Activated CD4-positive, CD25-positive, alpha-beta regulatory T cell treated with anti-CD3 and anti-CD28 coated beads, Interleukin-2, amount 50 U/mL, for 24 hours (primary cell): ENCODE measurements around the gene COL23A1.
"Not testable (repeated sequence)": the region's sequence is repeated elsewhere in the genome, so short reads cannot be mapped to it uniquely, and the experiment has no call there.

Experiments
- ATAC-seq, 2 donors: fragments of 150-1000 bp; cut with Tn5 transposase; one replicate each; pipeline ENCODE4 v1.10.0; 2021; ENCODE audit warnings: mild to moderate bottlenecking in 1 of 2, moderate library complexity in 1 of 2

COL23A1 gene

DNA sequence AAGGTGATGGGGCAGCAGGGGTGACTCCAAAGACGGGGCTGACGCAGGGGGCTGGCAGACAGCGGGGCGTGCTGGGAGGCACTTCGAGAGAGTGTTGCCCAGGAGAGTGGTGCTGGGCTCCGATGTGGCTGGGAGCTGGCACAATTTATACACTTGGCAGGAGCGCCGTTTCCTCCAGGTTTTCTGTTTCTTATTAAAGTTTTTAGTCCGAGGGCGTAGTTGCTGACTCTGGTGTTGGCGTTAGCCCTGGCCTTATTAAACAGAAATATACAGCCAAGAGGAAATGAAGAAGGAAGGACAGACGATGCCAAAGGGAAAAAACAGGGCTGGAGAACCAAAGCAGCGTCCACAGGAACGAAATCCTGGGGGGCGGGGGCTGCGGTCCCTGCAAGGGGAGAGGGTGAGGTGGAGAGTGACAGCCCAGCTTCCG lies 218.0 kb downstream of the COL23A1 start:
- no peak for ATAC-seq

DNA sequence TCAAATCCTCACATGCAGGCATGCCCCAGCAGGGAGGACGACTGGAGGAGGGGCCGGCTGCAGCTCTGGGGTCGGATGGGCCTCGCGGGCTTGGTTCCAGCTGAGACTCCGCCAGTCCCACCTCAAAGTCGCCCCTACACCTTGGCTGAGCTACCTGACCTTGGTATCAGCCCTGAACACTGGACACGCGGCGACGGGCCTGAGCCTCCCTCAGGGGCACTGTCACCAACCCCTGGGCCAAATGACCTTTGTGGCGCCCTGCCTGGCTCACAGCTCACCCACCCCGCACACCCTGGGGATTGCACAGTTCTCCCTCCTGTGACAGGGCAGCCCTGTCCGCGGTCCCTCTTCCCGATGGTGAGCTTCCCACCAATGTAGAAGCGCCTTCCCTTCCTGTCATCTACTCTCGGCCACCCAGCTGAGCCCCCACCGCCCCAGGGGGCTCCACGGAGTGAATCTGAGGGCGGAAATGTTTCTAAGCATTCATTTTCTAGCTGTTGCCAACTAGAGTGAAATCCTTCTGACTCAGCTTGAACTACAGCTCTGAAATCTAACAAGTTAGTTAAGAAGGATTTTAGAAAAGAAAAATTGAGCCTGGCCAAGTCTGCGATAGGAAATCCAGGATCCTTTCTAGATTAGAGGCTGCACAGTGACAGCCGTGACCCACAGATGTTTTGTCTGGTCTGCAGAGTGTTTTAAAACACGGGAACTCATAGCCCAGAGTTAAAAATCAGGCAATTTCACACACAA lies 218.7 kb downstream of the COL23A1 start:
- ATAC-seq = no peak

DNA sequence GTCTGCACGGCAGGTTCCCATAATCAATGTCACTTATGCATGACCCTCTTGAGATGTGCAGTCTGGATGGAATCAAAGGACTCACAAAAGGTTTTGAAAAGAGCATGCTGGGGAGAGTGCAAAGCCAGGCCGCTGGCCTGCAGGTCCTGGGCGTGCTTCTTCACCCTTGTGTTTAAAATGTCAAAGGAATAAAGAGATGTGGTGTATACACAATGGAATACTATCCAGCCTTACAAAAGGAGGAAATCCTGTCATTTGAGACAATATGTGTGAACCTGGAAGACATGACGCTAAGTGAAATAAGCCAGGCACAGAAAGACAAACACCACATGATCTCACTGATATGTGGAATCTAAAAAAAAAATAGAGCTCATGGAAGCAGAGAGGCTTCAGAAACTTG lies 220.1 kb downstream of the COL23A1 start:
- no peak for ATAC-seq

DNA sequence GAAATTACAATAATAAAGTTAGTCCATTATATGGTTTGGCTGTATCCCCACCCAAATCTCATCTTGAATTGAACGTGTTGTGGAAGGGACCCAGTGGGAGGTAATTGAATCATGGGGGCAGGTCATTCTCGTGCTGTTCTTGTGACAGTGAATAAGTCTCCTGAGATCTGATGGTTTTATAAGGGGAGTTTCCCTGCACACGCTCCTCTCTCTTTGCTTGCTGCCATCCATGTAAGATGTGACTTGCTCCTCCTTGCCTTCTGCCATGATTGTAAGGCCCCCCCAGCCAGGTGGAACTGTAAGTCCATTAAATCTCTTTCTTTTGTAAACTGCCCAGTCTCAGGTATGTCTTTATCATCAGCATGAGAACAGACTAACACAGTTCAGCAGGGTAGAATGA lies 220.7 kb downstream of the COL23A1 start:
- not testable (repeated sequence) for ATAC-seq

DNA sequence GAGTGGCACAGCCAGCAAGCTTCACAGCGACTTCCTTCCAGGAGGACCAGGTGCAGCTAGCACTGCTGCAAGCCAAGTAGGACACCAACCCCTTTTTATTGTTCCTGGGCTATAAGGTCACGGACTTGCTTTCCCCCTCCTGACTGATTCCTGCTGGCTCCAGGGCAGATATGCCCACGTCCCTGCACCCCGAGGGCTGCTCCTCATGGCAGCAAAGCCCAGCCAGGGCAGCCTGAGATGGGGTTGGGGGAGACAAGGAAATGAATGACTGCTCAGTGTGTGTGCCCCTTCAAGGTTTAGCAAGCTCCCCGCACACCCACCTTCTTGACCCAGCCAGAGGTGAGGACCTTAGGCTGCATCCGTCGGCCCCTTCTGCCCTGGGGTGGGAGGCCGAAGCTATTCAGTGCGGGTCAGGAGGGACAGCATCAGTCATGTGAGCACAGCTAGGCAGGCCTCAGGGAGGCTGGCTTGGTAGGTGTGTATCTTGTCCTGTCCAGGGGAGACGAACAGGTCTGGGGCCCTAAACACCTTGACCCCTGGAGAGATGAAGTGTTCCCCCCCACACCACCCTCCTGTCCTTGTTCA lies 221.4 kb downstream of the COL23A1 start:
- no peak for ATAC-seq

- no peak for ATAC-seq
These were observed 221.9 kb downstream of the COL23A1 start for GRCh38 chr5:178368274-178368673.

GRCh38 chr5:178367736-178368120 lies 222.5 kb downstream of the COL23A1 start:
- ATAC-seq = no peak

DNA sequence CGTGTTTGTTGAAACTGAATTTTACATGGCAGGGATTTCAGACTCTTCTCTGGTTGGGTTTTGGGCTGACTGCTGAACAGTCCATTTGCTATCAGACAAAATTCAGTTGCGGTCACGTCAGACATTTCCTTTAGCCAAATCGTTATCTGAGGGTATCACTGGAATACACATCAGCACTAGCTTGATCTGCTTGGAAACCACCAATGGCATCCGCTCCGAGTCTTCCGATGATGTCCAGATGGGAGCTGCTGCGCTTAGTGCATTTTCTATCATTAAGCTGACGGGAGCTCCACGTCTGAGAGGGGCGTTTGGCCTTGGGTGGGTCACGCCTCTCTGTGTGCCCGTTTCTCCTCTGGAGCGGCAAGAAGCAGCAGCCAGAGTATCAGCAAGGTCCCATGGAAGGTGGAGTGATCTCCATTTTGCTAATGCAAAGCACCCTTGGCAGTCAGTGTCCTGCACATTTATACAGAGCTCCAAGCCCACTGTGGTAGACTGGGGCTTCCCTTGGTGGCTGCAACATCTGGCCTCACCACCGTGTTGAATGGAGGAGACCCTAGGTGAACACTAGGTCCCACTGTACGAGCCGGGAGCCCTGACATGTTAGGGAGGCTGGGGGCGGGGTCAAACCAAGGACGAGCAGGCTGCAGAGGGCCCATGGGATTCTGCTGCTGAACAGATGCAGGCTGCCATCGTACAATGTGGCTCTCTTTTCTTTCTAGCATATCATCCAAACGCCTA lies 223.0 kb downstream of the COL23A1 start:
- no peak for ATAC-seq

GRCh38 chr5:178365501-178366440 lies 224.4 kb downstream of the COL23A1 start:
- no peak for ATAC-seq

DNA sequence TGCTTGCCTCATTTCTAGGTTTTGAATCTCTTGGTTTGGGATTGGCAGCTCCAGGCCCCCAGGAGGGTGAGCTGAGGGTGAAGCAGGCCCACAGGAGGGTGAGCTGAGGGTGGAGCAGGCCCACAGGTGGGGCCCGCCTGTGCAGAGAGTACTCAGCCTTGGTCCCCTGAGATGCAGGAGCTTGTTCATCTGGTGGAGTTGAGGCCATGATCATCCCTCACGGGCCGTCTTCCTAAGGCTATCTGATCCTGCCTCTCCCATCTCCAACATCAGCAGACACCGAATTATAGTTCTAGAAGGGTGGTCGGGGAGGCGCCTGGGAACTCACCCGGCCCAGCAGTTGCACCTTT lies 225.9 kb downstream of the COL23A1 start:
- no peak for ATAC-seq

- ATAC-seq = no peak
These were observed 226.5 kb downstream of the COL23A1 start for GRCh38 chr5:178363501-178364325.

DNA sequence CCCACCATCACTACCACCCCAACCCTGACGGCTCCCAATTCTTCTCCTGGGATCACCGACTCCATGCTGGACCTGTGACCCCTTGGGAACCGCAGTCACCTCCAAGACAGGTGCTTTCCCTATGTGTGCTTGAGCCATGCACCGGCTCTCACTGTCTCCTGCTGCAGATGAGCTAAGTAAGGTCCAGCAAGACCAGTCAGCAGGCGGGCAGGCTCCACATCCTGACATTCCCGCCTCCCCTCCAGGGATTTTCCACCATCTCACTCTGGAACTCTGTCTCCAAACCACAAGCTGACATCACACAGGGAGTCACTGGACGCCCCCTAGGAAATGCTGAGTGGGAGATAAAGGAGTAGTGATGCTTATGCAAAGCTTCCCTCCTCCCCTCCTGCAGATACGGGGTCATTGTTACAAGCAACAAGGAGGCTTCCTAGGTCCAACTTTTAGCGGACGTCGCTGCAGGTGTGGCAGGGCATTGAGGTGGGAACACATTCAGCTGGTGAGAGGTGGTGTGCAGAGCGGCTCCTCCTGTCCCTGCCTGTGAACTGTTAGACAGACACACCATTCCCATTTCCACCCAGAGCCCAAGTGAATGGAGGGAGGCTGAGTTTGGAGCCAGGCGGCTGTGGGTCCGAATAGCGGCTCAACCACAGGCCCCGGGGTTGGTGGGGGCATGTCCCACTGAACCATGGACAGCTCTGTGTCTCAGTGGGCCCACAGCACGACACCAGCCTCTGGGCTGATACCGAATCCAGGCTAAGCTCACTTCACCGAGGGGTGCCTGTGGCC lies 228.3 kb downstream of the COL23A1 start:
- no peak for ATAC-seq

- no peak for ATAC-seq
These were observed 229.3 kb downstream of the COL23A1 start for GRCh38 chr5:178360926-178361235.

DNA sequence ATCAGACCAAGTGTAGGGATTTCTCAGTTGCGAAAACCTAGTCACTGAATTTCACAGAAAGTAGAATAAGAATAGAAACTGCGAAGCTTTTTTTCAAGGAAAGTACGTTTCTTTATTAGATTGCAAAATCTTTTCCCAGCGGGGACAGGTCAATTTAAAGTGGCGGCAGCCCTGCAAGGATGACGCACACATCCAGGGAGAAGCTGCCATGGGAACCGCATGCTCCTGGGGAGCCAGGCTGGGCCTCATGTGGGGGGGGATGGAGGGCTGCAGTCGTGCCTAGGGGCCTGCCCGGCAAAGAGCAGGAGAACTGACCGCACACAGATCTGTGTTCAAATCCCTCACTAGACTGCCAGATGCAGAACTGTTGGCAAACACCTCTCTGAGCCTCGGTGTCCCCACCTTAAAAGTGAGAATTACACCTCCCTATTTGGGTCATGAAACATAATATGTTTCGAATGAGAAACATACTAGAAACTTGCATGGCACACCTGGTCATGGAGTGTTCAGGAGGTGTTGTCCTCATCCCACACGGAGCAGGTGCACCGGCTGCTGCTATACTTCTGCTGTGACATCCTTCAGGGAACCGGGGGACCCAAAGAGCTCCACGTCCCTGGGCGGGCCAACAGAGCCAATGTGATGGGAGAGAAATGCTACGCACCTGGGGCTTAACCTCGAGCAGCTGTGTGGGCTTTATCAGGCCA lies 229.8 kb downstream of the COL23A1 start:
- no peak for ATAC-seq

DNA sequence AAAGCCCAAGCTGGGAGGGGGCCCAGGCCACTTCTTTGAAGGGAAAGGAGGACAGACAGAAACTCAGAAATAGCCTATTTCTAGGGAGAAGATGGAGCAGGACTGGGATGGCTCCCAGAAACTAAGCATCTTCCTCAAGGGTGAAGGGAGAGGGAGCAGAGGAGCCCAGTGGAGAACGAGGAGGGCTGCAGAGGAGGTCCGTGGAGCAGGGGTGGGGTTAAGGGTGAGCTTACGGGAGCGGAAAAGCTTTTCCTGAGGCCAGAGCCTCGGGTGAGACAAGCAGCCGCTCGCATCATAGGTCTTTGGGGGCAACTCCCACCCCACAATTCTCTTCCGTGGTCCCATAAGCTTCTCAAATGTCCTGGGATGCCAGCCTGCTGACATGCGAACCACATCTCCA lies 230.5 kb downstream of the COL23A1 start:
- ATAC-seq = no peak

DNA sequence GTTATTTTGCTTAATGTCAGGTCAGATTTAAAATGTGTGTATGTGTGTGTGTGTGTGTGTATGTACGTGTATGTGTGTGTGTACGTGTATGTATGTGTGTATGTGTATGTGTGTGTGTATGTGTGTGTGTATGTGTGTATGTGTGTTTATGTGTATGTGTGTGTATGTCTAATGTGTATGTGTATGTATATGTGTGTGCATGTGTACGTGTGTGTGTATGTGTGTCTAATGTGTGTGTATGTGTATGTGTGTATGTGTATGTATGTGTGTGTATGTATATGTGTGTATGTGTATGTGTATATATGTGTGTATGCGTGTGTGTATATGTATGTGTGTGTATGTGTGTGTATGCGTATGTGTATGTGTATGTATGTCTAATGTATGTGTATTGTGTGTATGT lies 232.5 kb downstream of the COL23A1 start:
- ATAC-seq = no peak

DNA sequence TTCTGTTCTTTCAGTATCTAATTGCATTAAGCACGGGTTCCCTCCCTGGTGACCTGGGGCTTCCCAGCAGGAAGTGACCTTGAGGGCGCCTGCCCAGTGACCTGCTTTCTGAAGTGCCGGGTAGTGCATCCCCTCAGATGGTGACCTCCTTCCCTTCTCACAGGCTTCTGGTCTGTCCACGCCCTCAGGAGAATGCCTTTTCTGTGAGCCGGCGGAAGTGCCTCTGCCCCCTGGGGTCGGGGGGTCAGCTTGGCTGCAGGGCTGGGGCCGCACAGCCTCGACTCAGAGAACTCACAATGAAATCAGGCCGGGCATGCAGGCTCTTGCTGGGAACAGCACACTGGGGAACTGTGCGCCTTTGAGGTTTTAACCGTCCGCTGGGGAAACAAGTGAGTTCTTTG lies 233.1 kb downstream of the COL23A1 start:
- ATAC-seq = no peak

GRCh38 chr5:178356431-178356872 lies 233.7 kb downstream of the COL23A1 start:
- ATAC-seq = no peak

DNA sequence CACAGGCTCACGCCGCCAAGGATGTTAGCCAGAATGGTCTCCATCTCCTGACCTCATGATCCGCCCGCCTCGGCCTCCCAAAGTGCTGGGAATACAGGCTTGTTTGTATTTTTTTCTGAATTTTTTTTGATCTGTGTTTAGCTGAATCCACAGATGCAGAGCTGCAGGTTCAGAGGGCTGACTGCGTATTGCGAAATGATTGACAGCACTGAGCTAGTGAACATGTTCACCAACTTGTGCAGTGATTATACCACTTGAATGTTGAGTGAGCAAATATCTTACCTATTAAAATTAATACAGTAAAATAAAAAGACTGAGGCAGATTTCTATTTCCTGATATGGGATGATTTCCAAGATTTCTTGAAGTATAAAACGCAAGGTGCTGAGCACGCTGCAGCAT lies 234.5 kb downstream of the COL23A1 start:
- no peak for ATAC-seq

- no peak for ATAC-seq
These were observed 236.7 kb downstream of the COL23A1 start for GRCh38 chr5:178353461-178353860.

DNA sequence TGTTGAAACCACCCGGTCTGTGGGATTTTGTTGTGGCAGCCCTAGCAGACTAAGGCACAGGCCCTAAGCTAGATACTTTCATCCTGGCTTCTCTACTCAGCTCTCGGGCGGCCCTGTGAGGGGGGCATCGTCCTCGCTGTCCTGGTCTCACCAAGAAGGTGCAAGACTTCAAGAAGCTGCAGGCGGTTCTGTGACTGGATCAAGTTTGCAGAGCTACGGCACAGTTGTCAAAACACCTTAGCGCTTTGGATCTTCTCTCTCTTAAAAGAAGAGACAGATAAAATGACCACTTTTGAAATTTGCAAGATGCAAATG lies 238.2 kb downstream of the COL23A1 start:
- ATAC-seq = no peak
